Progenitor cell of endocrine pancreas (in vitro differentiated cells): ENCODE results near the gene KCNIP1. TPM values are rescaled to one million over a fixed set of nuclear protein-coding genes. Genes with fewer than 3 reads are reported as not detected.
"Not testable (repeated sequence)": the region's sequence is repeated elsewhere in the genome, so short reads cannot be mapped to it uniquely, and the experiment has no call there.

Experiments used
- DNase-seq: peaks from one replicate; pipeline ENCODE4 v3.0.0; 2021; ENCODE audit warnings: low spot score; ENCODE audit not compliant: unreplicated experiment
- H3K27ac Mint-ChIP-seq: 2 replicates; pipeline ENCODE4 v1.8.0; 2021; ENCODE audit warnings: mild to moderate bottlenecking, moderate library complexity, mixed read lengths
- H3K27me3 Mint-ChIP-seq: 2 replicates; pipeline ENCODE4 v1.8.0; 2021; ENCODE audit warnings: mixed read lengths
- H3K36me3 Mint-ChIP-seq: 2 replicates; pipeline ENCODE4 v1.8.0; 2022; ENCODE audit warnings: mixed read lengths; ENCODE audit not compliant: insufficient read depth
- H3K4me1 Mint-ChIP-seq: 2 replicates; pipeline ENCODE4 v1.8.0; 2021; ENCODE audit warnings: low read depth, mixed read lengths
- H3K4me3 Mint-ChIP-seq: 2 replicates; pipeline ENCODE4 v1.8.0; 2021; ENCODE audit warnings: low read depth, mild to moderate bottlenecking, moderate library complexity, mixed read lengths
- H3K9me3 Mint-ChIP-seq: 2 replicates; pipeline ENCODE4 v1.8.0; 2021; ENCODE audit warnings: low read depth, mixed read lengths
- total RNA-seq: library from RNA; stranded (reverse); gene quantifications from 2 replicates; pipeline ENCODE4 v1.2.1, GENCODE V29; 2021
- TF ChIP-seq, protein P1 (sequence below): fragments of 200-600 bp; sonication (generic); IDR thresholded peaks from one replicate; pipeline ENCODE4 v1.5.0; 2021; ENCODE audit warnings: antibody characterized with exemption, mild to moderate bottlenecking; ENCODE audit not compliant: unreplicated experiment

Gene KCNIP1
- total RNA-seq, 1 donor from 2014 or later: 18.2 TPM

DNA sequence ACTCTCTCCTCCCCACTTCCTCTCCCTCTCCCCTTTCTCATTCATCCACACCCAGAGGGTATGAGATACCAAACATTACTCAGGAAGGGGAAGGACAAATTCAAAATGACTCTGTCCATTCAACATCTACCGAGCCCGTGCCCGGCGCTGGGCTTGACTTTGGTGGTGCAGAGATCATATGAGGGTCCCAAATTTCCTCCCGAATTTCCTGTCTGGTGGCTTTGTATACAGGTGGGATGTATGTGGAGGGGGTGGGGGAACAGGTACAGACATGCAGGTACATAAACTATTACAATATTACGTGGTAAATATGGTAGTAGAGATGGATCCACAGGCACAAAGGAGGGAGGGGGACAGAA, 257.9 kb downstream of the KCNIP1 start:
- peaks cover 28% of the 10 kb centered on the region for H3K4me1 Mint-ChIP-seq
- H3K27me3 Mint-ChIP-seq: no peaks in the 10 kb centered on the region
- H3K4me3 Mint-ChIP-seq: no peak overlapping the region
- peaks cover 3% of the 10 kb centered on the region for H3K9me3 Mint-ChIP-seq
- no peak for DNase-seq
- H3K36me3 Mint-ChIP-seq: no peaks in the 10 kb centered on the region
- TF ChIP-seq, protein P1, sequence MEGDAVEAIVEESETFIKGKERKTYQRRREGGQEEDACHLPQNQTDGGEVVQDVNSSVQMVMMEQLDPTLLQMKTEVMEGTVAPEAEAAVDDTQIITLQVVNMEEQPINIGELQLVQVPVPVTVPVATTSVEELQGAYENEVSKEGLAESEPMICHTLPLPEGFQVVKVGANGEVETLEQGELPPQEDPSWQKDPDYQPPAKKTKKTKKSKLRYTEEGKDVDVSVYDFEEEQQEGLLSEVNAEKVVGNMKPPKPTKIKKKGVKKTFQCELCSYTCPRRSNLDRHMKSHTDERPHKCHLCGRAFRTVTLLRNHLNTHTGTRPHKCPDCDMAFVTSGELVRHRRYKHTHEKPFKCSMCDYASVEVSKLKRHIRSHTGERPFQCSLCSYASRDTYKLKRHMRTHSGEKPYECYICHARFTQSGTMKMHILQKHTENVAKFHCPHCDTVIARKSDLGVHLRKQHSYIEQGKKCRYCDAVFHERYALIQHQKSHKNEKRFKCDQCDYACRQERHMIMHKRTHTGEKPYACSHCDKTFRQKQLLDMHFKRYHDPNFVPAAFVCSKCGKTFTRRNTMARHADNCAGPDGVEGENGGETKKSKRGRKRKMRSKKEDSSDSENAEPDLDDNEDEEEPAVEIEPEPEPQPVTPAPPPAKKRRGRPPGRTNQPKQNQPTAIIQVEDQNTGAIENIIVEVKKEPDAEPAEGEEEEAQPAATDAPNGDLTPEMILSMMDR: no peak
- no peak overlapping the region for H3K27ac Mint-ChIP-seq

DNA sequence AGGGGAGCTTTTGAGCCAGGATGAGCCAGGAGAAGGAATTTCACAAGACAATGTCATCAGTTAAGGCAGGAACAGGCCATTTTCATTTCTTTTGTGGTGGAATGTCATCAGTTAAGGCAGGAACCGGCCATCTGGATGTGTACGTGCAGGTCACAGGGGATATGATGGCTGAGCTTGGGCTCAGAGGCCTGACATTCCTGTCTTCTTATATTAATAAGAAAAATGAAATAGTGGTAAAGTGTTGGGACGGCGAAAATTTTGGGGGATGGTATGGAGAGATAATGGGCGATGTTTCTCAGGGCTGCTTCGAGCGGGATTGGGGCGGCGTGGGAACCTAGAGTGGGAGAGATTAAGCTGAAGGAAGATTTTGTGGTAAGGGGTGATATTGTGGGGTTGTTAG, 258.5 kb downstream of the KCNIP1 start:
- not testable (repeated sequence) for H3K36me3 Mint-ChIP-seq, H3K4me3 Mint-ChIP-seq, H3K27me3 Mint-ChIP-seq, H3K9me3 Mint-ChIP-seq, DNase-seq, H3K27ac Mint-ChIP-seq
- H3K4me1 Mint-ChIP-seq: peaks cover 22% of the 10 kb centered on the region

DNA sequence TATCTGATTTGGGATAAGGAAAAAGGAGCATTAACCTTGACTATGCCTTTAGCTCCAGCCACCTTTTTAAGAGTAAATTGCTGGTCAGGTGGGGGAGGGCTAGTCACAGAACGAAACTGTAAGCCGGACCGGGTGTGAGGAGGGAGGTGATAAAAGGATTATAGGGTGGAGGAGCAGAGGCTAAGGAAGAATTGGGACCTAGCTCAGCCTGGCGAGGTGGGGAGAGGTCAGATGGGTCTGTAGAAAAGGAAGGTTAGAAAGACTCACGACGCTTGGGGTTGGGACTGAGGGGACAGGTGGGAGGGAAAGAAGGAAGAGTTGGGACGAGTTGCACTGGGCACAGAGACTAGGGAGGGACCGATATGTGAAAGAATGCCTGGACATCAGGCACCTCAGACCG, 262.0 kb downstream of the KCNIP1 start:
- not testable (repeated sequence) for H3K9me3 Mint-ChIP-seq, H3K36me3 Mint-ChIP-seq, H3K27me3 Mint-ChIP-seq, DNase-seq, H3K4me1 Mint-ChIP-seq, H3K4me3 Mint-ChIP-seq, H3K27ac Mint-ChIP-seq

DNA sequence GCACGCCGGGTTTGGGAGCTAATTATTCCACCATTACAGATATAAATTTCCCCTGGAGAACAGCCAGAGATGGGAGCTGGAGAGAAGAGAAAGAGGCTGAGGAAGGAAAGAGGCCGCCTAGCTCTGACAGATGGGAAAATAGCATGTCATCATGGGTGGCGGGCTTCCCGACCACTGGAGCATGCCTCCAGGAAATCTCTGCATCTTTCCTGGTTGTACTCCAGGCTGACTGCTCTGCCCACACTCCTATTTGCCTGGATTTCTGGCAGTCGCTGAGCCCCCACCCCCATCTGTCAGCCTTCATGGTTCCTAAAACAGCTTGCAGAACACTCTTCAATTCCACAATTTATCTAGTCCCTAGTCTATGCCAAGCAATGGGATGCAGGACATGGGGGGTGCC, 265.4 kb downstream of the KCNIP1 start:
- Mint-ChIP-seq H3K27me3 (peaks cover 14% of the 10 kb centered on the region), H3K4me3 (no peak overlapping the region), H3K4me1 (peaks cover 13% of the 10 kb centered on the region), H3K36me3 (no peaks in the 10 kb centered on the region), H3K9me3 (no peaks in the 10 kb centered on the region), H3K27ac (no peak overlapping the region)
- TF ChIP-seq, protein P1: no peak
- DNase-seq: no peak

DNA sequence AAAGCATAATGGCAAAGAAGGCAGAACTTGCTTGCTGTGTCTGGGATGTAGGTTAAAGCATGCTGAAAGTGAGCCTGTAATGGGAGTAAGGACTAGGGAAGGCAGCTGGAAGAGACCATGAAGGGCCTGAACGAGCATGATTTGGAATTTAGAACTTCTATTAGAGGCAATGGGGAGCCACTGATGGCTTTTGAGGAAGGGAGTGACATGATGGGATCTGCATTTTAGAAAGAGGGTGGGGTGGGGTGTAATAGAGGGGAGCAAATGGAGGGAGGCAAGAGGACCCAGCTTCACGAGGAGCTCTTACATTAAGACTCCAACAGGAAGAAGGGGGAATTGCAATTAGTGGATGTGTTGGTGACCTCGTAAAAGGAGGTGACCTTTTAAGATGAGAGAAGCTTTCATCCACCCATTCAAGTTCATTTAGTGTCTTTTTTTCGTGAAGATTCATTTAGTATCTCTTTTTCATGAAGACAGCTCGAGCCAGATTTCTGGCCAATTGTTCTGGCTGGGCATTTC, 266.1 kb downstream of the KCNIP1 start:
- Mint-ChIP-seq H3K36me3 (no peaks in the 10 kb centered on the region), H3K27me3 (peaks cover 17% of the 10 kb centered on the region), H3K27ac (no peak overlapping the region), H3K9me3 (no peaks in the 10 kb centered on the region), H3K4me3 (no peak overlapping the region), H3K4me1 (peaks cover 13% of the 10 kb centered on the region)
- TF ChIP-seq, protein P1: no peak
- no peak for DNase-seq

DNA sequence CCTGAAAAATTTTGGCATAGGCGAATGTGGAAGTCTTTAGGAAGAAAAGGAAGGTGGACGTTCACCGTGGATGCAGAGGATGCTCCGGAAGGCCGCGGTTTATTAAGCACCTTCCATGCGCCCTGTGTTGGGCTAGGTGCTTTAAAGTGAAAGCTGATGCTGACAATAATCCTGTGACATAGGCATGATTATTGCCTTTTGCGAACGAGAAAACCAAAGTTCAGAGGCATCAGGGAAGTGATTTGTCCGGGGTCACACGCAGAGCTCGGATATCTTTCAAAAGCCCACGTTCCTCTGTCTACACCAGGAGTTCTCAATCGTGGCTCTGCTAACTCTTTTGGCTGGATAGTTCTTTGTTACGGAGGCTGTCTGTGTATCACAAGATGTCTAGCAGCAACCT, 267.7 kb downstream of the KCNIP1 start:
- Mint-ChIP-seq H3K9me3 (no peaks in the 10 kb centered on the region), H3K4me3 (no peak overlapping the region), H3K27me3 (peaks cover 17% of the 10 kb centered on the region), H3K36me3 (no peaks in the 10 kb centered on the region), H3K27ac (no peak overlapping the region), H3K4me1 (peaks cover 13% of the 10 kb centered on the region)
- no peak for DNase-seq
- TF ChIP-seq, protein P1: no peak
